IMR-90 (cell line): ENCODE data around the gene NOS1. TPM values are rescaled to one million over a fixed set of nuclear protein-coding genes. Genes with fewer than 3 reads are reported as not detected.

Source experiments
- ATAC-seq: fragments of 200-7000 bp; cut with Tn5 transposase; 2 replicates; pipeline ENCODE4 v1.9.1; 2020; ENCODE audit warnings: low read depth, mild to moderate bottlenecking, moderate library complexity
- BruUV-seq: library from RNA; stranded (reverse); fragments of 400-500 nt; replicated peaks from 2 replicates; lab custom pipeline; 2021; lab: Mats Ljungman, UMichigan
- CTCF ChIA-PET: fragments of 300-600 bp; formaldehyde crosslinking; extraction: SDS; loops from one replicate; lab custom pipeline; 2021; ENCODE audit warnings: antibody characterized with exemption; lab: Yijun Ruan, JAX
- POLR2A ChIA-PET: fragments of 300-600 bp; sonication (Branson Sonifier 250); formaldehyde crosslinking; loops from one replicate; lab custom pipeline; 2022; ENCODE audit warnings: antibody characterized with exemption; ENCODE audit not compliant: unreplicated experiment; lab: Charles Lee
- DNase-seq: peaks from one replicate; pipeline ENCODE4 v3.0.0; 2013
- H2AFZ ChIP-seq: replicated peaks from 2 replicates; pipeline ENCODE3; 2013; ENCODE audit warnings: low read length, mild to moderate bottlenecking; ENCODE audit not compliant: poor library complexity
- H2AK5ac ChIP-seq: 2 replicates; pipeline ENCODE4 v1.6.1; 2013; ENCODE audit warnings: low read depth, low read length, inconsistent platforms
- H2AK9ac ChIP-seq: replicated peaks from 2 replicates; pipeline ENCODE3; 2013; ENCODE audit warnings: mild to moderate bottlenecking, low read depth, low read length, moderate library complexity; ENCODE audit not compliant: poor library complexity
- H2BK120ac ChIP-seq: 2 replicates; pipeline ENCODE4 v1.6.1; 2013; ENCODE audit warnings: low read depth, low read length, inconsistent platforms
- H2BK15ac ChIP-seq: 3 replicates; pipeline ENCODE4 v1.6.1; 2013; ENCODE audit warnings: low read depth, low read length, inconsistent platforms
- H2BK20ac ChIP-seq: 2 replicates; pipeline ENCODE4 v1.6.1; 2013; ENCODE audit warnings: low read depth, mild to moderate bottlenecking, inconsistent platforms, low read length, moderate library complexity
- H2BK5ac ChIP-seq: 2 replicates; pipeline ENCODE4 v1.6.1; 2013; ENCODE audit warnings: mild to moderate bottlenecking, low read depth, low read length, inconsistent platforms; ENCODE audit not compliant: poor library complexity, severe bottlenecking
- H3K14ac ChIP-seq: replicated peaks from 2 replicates; pipeline ENCODE4 v1.6.1; 2013; ENCODE audit warnings: low read depth, low read length, inconsistent platforms
- H3K18ac ChIP-seq: 2 replicates; pipeline ENCODE4 v1.6.1; 2013; ENCODE audit warnings: low read depth, low read length, control low read depth
- H3K23ac ChIP-seq: 2 replicates; pipeline ENCODE4 v1.6.1; 2013; ENCODE audit warnings: low read depth, low read length, inconsistent platforms
- H3K27ac ChIP-seq: 2 replicates; pipeline ENCODE4 v1.5.1; 2013; ENCODE audit warnings: mild to moderate bottlenecking, control low read depth, low read length; ENCODE audit not compliant: insufficient read depth
- H3K27me3 ChIP-seq: 2 replicates; pipeline ENCODE4 v1.6.1; 2013; ENCODE audit warnings: low read length; ENCODE audit not compliant: control insufficient read depth, insufficient read depth
- H3K36me3 ChIP-seq: 2 replicates; pipeline ENCODE4 v1.6.1; 2013; ENCODE audit warnings: low read length, mixed read lengths; ENCODE audit not compliant: control insufficient read depth, insufficient read depth
- H3K4ac ChIP-seq: 2 replicates; pipeline ENCODE4 v1.6.1; 2013; ENCODE audit warnings: low read depth, low read length, inconsistent platforms
- H3K4me1 ChIP-seq: 2 replicates; pipeline ENCODE4 v1.6.1; 2013; ENCODE audit warnings: low read length, mixed read lengths; ENCODE audit not compliant: control insufficient read depth, insufficient read depth
- H3K4me2 ChIP-seq: 2 replicates; pipeline ENCODE4 v1.6.1; 2013; ENCODE audit warnings: low read depth, mild to moderate bottlenecking, control low read depth, low read length, moderate library complexity
- H3K4me3 ChIP-seq: 2 replicates; pipeline ENCODE4 v1.5.1; 2013; ENCODE audit warnings: low read depth, mild to moderate bottlenecking, control low read depth, low read length, moderate library complexity; ENCODE audit not compliant: insufficient read depth
- H3K56ac ChIP-seq: 2 replicates; pipeline ENCODE4 v1.6.1; 2013; ENCODE audit warnings: low read length, inconsistent platforms; ENCODE audit not compliant: insufficient read depth; ENCODE audit errors: extremely low read depth
- H3K79me1 ChIP-seq, 2 experiments: 2 replicates each; pipeline ENCODE4 v1.6.1; 2013; ENCODE audit warnings: low read length in 2 of 2, inconsistent platforms in 1 of 2, low read depth in 1 of 2
- H3K9ac ChIP-seq: 2 replicates; pipeline ENCODE4 v1.6.1; 2013; ENCODE audit warnings: low read depth, low read length, control low read depth
- H3K9me1 ChIP-seq: 2 replicates; pipeline ENCODE4 v1.6.1; 2013; ENCODE audit warnings: low read length, inconsistent platforms; ENCODE audit not compliant: insufficient read depth
- H3K9me3 ChIP-seq: 2 replicates; pipeline ENCODE4 v1.6.1; 2013; ENCODE audit warnings: low read length; ENCODE audit not compliant: control insufficient read depth, insufficient read depth
- H4K20me1 ChIP-seq: 2 replicates; pipeline ENCODE4 v1.6.1; 2013; ENCODE audit warnings: low read length, inconsistent platforms; ENCODE audit not compliant: insufficient read depth
- H4K5ac ChIP-seq: 2 replicates; pipeline ENCODE4 v1.6.1; 2013; ENCODE audit warnings: mild to moderate bottlenecking, low read depth, low read length, control low read depth
- H4K8ac ChIP-seq, 2 experiments: 2 replicates each; pipeline ENCODE4 v1.6.1; 2013; ENCODE audit warnings: low read depth in 2 of 2, low read length in 2 of 2, control low read depth in 1 of 2, inconsistent platforms in 1 of 2
- H4K91ac ChIP-seq: 2 replicates; pipeline ENCODE4 v1.6.1; 2013; ENCODE audit warnings: low read depth, low read length, inconsistent platforms; ENCODE audit not compliant: insufficient read depth
- BHLHE40 ChIP-seq: fragments of 150-350 bp; IDR thresholded peaks from 2 replicates; pipeline ENCODE4 v1.6.1; 2016; ENCODE audit warnings: mild to moderate bottlenecking, low read depth, low read length
- CEBPB ChIP-seq: IDR thresholded peaks from 2 replicates; pipeline ENCODE4 v1.6.1; 2012; ENCODE audit warnings: low read depth, low read length, improper control_type of control experiment
- CHD1 ChIP-seq: IDR thresholded peaks from 2 replicates; pipeline ENCODE4 v1.6.1; 2012; ENCODE audit warnings: low read depth, low read length, improper control_type of control experiment
- ELK1 ChIP-seq: fragments of 150-350 bp; IDR thresholded peaks from 2 replicates; pipeline ENCODE4 v1.6.1; 2016; ENCODE audit warnings: low read depth, mild to moderate bottlenecking, low read length, moderate library complexity, borderline replicate concordance
- FOS ChIP-seq: fragments of 150-350 bp; IDR thresholded peaks from 2 replicates; pipeline ENCODE4 v1.6.1; 2016; ENCODE audit warnings: low read depth, low read length
- MAFK ChIP-seq: IDR thresholded peaks from 2 replicates; pipeline ENCODE4 v1.6.1; 2012; ENCODE audit warnings: low read depth, low read length, improper control_type of control experiment
- MAZ ChIP-seq: IDR thresholded peaks from 2 replicates; pipeline ENCODE4 v1.6.1; 2012; ENCODE audit warnings: low read depth, mild to moderate bottlenecking, low read length, improper control_type of control experiment, moderate library complexity, borderline replicate concordance
- MXI1 ChIP-seq: IDR thresholded peaks from 2 replicates; pipeline ENCODE4 v1.6.1; 2012; ENCODE audit warnings: low read depth, mild to moderate bottlenecking, low read length, moderate library complexity, borderline replicate concordance
- NFE2L2 ChIP-seq: fragments of 150-350 bp; IDR thresholded peaks from 2 replicates; pipeline ENCODE4 v1.6.1; 2016; ENCODE audit warnings: low read depth, mild to moderate bottlenecking, low read length
- POLR2A ChIP-seq: IDR thresholded peaks from 2 replicates; pipeline ENCODE4 v1.6.1; 2012; ENCODE audit warnings: mild to moderate bottlenecking, low read depth, low read length
- RAD21 ChIP-seq: IDR thresholded peaks from 2 replicates; pipeline ENCODE4 v1.6.1; 2012; ENCODE audit warnings: low read length, improper control_type of control experiment
- RCOR1 ChIP-seq: IDR thresholded peaks from 2 replicates; pipeline ENCODE4 v1.6.1; 2012; ENCODE audit warnings: mild to moderate bottlenecking, low read length, improper control_type of control experiment; ENCODE audit not compliant: insufficient replicate concordance
- RFX5 ChIP-seq: IDR thresholded peaks from 2 replicates; pipeline ENCODE4 v1.8.0; 2012; ENCODE audit warnings: low read depth, mild to moderate bottlenecking, low read length, moderate library complexity
- SMC3 ChIP-seq: fragments of 150-350 bp; IDR thresholded peaks from 2 replicates; pipeline ENCODE4 v1.6.1; 2016; ENCODE audit warnings: low read depth, mild to moderate bottlenecking, antibody characterized with exemption, low read length, moderate library complexity
- USF2 ChIP-seq: fragments of 150-350 bp; IDR thresholded peaks from 2 replicates; pipeline ENCODE4 v1.6.1; 2017; ENCODE audit warnings: mild to moderate bottlenecking, antibody characterized with exemption, low read length, low read depth
- WGBS, 2 experiments: methylation state at CpG; one replicate each; pipeline versions ENCODE4 v1.1.5 to v1.1.7; 2013; ENCODE audit warnings: missing lambda C conversion rate in 2 of 2; ENCODE audit not compliant: insufficient read length in 1 of 2; ENCODE audit errors: extremely low coverage in 2 of 2; 5-methylcytosine and 5-hydroxymethylcytosine counted together
- dilution Hi-C: fragments of 300-500 bp; cut with HindIII; formaldehyde crosslinking; loops from one replicate; pipeline ENCODE4 v1.14.3; 2018; ENCODE audit warnings: low sequenced_read_pairs; ENCODE audit not compliant: unreplicated experiment
- in situ Hi-C: fragments of 300-500 bp; cut with MboI; formaldehyde crosslinking; loops from 3 replicates; pipeline ENCODE4 v1.14.3; 2019; ENCODE audit warnings: low sequenced_read_pairs, inconsistent platforms, mixed read lengths
- intact Hi-C: fragments of 100-400 bp; cut with micrococcal nuclease; formaldehyde crosslinking; loops from 2 replicates; pipeline ENCODE4 v1.10.0; 2022
- polyA plus RNA-seq, 3 experiments: library from polyadenylated mRNA; depleted of rRNA; stranded (reverse); fragments of >200 nt; gene quantifications; 2 replicates each; pipeline ENCODE4 v1.2.3, GENCODE V29; 2012; ENCODE audit warnings: low replicate concordance in 1 of 3
- total RNA-seq: library from RNA; depleted of rRNA; stranded (reverse); fragments of >200 nt; gene quantifications from 2 replicates; pipeline ENCODE4 v1.2.3, GENCODE V29; 2012
- TF ChIP-seq, protein P1 (sequence below): conservative IDR thresholded peaks from 2 replicates; pipeline ENCODE4 v1.5.1; 2012; ENCODE audit warnings: mild to moderate bottlenecking, low read depth, low read length, improper control_type of control experiment

Gene NOS1
- total and polyA plus RNA-seq, 2 of the 4 experiments (the other 2 are of a cell fraction), result 0.09 TPM; not detected in 1

- CTCF ChIA-PET, result no interaction called here
- Histone ChIP-seq H3K14ac (no peak overlapping the region), H2BK20ac (no peak overlapping the region), H4K91ac (no peak overlapping the region), H2AFZ (no peak overlapping the region), H3K4me3 (no peak overlapping the region), H2AK9ac (no peak overlapping the region), H3K27me3 (no peaks in the 10 kb centered on the region), H3K9me1 (no peaks in the 10 kb centered on the region), H3K23ac (no peak overlapping the region), H3K27ac (no peak overlapping the region), H2AK5ac (no peak overlapping the region), H3K9me3 (peaks cover 34% of the 10 kb centered on the region), H3K18ac (no peak overlapping the region), H2BK120ac (no peak overlapping the region), H4K8ac (no peak overlapping the region), H2BK15ac (no peak overlapping the region), H3K79me1 (no peaks in the 10 kb centered on the region), H4K20me1 (no peaks in the 10 kb centered on the region), H3K36me3 (no peaks in the 10 kb centered on the region), H2BK5ac (no peak overlapping the region), H3K4me2 (no peak overlapping the region), H3K9ac (no peak overlapping the region), H3K56ac (no peak overlapping the region), H3K4ac (no peak overlapping the region), H3K4me1 (no peaks in the 10 kb centered on the region), H4K5ac (no peak overlapping the region)
- POLR2A ChIA-PET, result no interaction called here
- WGBS, 2 experiments, result no CpG with 5 or more reads among the region's 4 CpGs
- intact Hi-C loops (no loop called here), in situ Hi-C loops (no loop called here), dilution Hi-C loops (no loop called here)
- no peak for DNase-seq
- BruUV-seq, result no TSS peak
- no peak for ATAC-seq
- no peak for TF ChIP-seq MAFK
- no peak for TF ChIP-seq CHD1
- no peak for TF ChIP-seq CEBPB
- TF ChIP-seq RCOR1, result no peak
- TF ChIP-seq BHLHE40, result no peak
- no peak for TF ChIP-seq SMC3
- no peak for TF ChIP-seq MXI1
- no peak for TF ChIP-seq FOS
- no peak for TF ChIP-seq USF2
- TF ChIP-seq, protein P1, sequence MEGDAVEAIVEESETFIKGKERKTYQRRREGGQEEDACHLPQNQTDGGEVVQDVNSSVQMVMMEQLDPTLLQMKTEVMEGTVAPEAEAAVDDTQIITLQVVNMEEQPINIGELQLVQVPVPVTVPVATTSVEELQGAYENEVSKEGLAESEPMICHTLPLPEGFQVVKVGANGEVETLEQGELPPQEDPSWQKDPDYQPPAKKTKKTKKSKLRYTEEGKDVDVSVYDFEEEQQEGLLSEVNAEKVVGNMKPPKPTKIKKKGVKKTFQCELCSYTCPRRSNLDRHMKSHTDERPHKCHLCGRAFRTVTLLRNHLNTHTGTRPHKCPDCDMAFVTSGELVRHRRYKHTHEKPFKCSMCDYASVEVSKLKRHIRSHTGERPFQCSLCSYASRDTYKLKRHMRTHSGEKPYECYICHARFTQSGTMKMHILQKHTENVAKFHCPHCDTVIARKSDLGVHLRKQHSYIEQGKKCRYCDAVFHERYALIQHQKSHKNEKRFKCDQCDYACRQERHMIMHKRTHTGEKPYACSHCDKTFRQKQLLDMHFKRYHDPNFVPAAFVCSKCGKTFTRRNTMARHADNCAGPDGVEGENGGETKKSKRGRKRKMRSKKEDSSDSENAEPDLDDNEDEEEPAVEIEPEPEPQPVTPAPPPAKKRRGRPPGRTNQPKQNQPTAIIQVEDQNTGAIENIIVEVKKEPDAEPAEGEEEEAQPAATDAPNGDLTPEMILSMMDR, result no peak
- TF ChIP-seq RFX5, result no peak
- TF ChIP-seq ELK1, result no peak
- no peak for TF ChIP-seq POLR2A
- no peak for TF ChIP-seq NFE2L2
- no peak for TF ChIP-seq MAZ
- TF ChIP-seq RAD21, result no peak
Measured at GRCh38 chr12:117321572-117321971, 39.9 kb downstream of the NOS1 start.
